ENCODE results near the gene SDE2. TPM values are rescaled to one million over a fixed set of nuclear protein-coding genes. Genes with fewer than 3 reads are reported as not detected.
"Not testable (repeated sequence)": the region's sequence is repeated elsewhere in the genome, so short reads cannot be mapped to it uniquely, and the experiment has no call there.

Gene SDE2
- total and polyA plus RNA-seq, 12 donors = 4.3 to 32.9 (median 16.9) TPM

DNA sequence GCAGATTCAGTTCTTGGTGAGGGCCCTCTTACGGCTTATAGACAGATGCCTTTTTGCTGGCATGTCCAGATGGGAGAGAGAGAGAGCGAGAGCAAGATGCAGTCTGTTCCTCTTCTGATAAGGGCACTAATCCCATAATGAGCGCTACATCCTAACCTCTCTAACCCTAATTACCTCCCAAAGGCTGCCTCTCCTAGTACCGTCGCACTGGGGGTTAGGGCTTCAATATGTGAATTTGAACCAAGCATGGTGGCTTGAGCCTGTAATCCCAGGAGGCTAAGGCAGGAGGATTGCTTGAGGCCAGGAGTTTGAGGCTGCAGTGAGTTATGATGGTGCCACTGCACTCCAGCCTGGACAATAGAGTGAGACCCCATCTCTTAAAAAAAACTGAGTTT lies 10.5 kb upstream of the SDE2 start:
- intact Hi-C loops (cut with DNase I) = no loop called here
- H3K27ac ChIP-seq = no peak overlapping the region
- H3K4me1 ChIP-seq (replicated peaks in 1 of 2) = no peaks in the 10 kb centered on the region
- no peaks in the 10 kb centered on the region for H3K27me3 ChIP-seq
- no peaks in the 10 kb centered on the region for H3K9me3 ChIP-seq (replicated peaks in 1 of 3)
- 95 to 97% (median 96%) methylated on average over 5 of the region's 5 CpGs for WGBS, 4 donors
- no peak overlapping the region for H3K4me3 ChIP-seq
- H3K36me3 ChIP-seq (replicated peaks in 1 of 2) = no peaks in the 10 kb centered on the region
- TF ChIP-seq POLR2A (IDR thresholded peaks at IDR 0.05) = no peak
- TF ChIP-seq, protein P1, sequence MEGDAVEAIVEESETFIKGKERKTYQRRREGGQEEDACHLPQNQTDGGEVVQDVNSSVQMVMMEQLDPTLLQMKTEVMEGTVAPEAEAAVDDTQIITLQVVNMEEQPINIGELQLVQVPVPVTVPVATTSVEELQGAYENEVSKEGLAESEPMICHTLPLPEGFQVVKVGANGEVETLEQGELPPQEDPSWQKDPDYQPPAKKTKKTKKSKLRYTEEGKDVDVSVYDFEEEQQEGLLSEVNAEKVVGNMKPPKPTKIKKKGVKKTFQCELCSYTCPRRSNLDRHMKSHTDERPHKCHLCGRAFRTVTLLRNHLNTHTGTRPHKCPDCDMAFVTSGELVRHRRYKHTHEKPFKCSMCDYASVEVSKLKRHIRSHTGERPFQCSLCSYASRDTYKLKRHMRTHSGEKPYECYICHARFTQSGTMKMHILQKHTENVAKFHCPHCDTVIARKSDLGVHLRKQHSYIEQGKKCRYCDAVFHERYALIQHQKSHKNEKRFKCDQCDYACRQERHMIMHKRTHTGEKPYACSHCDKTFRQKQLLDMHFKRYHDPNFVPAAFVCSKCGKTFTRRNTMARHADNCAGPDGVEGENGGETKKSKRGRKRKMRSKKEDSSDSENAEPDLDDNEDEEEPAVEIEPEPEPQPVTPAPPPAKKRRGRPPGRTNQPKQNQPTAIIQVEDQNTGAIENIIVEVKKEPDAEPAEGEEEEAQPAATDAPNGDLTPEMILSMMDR (IDR thresholded peaks at IDR 0.05) = no peak
- no peak for DNase-seq

DNA sequence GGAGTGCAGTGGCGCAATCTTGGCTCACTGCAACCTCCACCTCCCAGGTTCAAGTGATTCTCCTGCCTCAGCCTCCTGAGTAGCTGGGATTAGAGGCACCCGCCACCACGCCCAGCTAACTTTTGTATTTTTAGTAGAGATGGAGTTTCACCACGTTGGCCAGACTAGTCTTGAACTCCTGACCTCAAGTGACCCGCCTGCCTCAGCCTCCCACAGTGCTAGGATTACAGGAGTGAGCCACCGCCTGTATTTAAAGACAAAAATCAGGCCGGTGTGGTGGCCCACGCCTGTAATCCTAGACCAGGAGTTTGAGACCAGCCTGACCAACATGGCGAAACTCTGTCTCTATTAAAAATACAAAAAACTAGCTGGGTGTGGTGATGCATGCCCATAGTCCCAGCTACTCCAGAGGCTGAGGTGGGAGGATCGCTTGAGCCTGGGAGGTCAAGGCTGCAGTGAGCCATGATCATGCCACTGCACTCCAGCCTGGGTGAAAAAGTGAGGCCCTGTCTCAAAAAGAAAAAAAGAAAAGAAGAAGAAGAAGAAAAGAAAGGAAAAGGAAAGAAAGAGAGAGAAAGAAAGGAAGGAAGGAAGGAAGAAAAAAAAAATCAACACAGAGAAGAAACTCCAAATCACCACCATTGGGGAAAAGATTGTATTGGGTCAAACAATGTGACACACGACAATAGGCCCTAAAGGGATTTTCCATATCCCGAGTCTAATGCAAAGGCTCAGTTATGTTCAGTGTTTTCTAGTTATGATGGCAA lies 8.2 kb upstream of the SDE2 start:
- not testable (repeated sequence) for H3K4me1 ChIP-seq (replicated peaks in 1 of 2)

DNA sequence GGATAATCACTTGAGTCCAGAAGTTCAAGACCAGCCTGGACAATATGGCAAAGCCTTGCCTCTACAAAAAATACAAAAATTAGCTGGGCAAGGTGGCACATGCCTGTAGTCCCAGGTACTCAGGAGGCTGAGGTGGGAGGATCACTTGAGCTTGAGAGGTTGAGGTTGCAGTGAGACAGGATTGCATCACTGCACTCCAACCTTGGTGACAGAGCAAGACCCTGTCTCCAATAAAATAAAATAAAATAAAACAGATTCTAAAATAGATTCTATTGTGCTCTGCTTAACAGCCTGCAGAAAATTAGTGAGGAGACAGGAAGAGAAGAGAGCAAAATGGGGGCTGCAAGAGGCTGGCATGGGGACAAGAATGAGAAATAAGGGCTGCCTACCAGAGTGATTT lies 7.5 kb upstream of the SDE2 start:
- no peak overlapping the region for H3K4me3 ChIP-seq
- H3K36me3 ChIP-seq (replicated peaks in 1 of 2) = no peaks in the 10 kb centered on the region
- TF ChIP-seq, protein P1 (IDR thresholded peaks at IDR 0.05) = no peak
- TF ChIP-seq POLR2A (IDR thresholded peaks at IDR 0.05) = no peak
- no peaks in the 10 kb centered on the region for H3K9me3 ChIP-seq (replicated peaks in 1 of 3)
- H3K27ac ChIP-seq = no peak overlapping the region
- no peaks in the 10 kb centered on the region for H3K27me3 ChIP-seq
- peaks cover 0 to 3% of the 10 kb centered on the region in 2 donors for H3K4me1 ChIP-seq (replicated peaks in 1 of 2)
- intact Hi-C loops (cut with DNase I) = no loop called here
- DNase-seq = no peak

More for the DNA sequence above, 8.2 kb upstream of the SDE2 start:
- H3K27ac ChIP-seq; H3K36me3 ChIP-seq (replicated peaks in 1 of 2); intact Hi-C loops (cut with DNase I); H3K27me3 ChIP-seq; H3K9me3 ChIP-seq (replicated peaks in 1 of 3); DNase-seq; H3K4me3 ChIP-seq: not testable (repeated sequence)
- WGBS, 4 donors = 86 to 94% (median 88%) methylated on average over 12 of the region's 12 CpGs

DNA sequence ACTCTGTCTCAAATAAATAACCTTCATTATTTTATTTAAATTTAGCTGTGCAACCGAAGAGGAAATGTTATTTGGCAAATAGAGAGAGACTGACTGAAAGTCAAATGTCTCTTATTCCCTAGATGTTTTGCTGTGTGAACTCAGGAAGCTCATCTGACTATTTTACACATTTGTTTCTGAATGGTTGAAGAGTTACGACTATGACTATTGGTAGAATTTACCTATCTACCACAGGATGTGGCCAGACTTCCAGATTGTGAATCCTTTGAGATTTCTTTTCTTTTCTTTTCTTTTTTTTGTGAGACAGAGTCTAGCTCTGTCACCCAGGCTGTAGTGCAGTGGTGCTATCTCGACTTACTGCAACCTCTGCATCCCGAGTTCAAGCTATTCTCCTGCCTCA lies 5.3 kb upstream of the SDE2 start:
- no peaks in the 10 kb centered on the region for H3K9me3 ChIP-seq (replicated peaks in 1 of 3)
- intact Hi-C loops (cut with DNase I) = loop anchor here in 1 of 2 donors (5.0 kb wide), 1 partner anchor 53 kb away; no protein-coding TSS in a partner anchor
- DNase-seq = no peak
- H3K36me3 ChIP-seq (replicated peaks in 1 of 2) = no peaks in the 10 kb centered on the region
- no peak overlapping the region for H3K27ac ChIP-seq
- H3K4me3 ChIP-seq = no peak overlapping the region
- no peaks in the 10 kb centered on the region for H3K27me3 ChIP-seq
- TF ChIP-seq POLR2A (IDR thresholded peaks at IDR 0.05) = no peak
- TF ChIP-seq, protein P1 (IDR thresholded peaks at IDR 0.05) = no peak
- H3K4me1 ChIP-seq (replicated peaks in 1 of 2) = peaks cover 8% of the 10 kb centered on the region in 2 donors
- 83 to 90% (median 89%) methylated on average over 4 of the region's 4 CpGs for WGBS, 4 donors
